SK-N-SH (cell line): ENCODE measurements around the gene FAF2. TPM values are rescaled to one million over a fixed set of nuclear protein-coding genes. Genes with fewer than 3 reads are reported as not detected.

Experiments used
- CTCF ChIA-PET: fragments of 300-600, 350-600 bp; formaldehyde crosslinking; extraction: SDS; loops from one replicate; lab custom pipeline; 2021; lab: Yijun Ruan, JAX
- POLR2A ChIA-PET: fragments of 350-600 bp; sonication (Branson Sonifier 250); formaldehyde crosslinking; extraction: SDS; loops from one replicate; lab custom pipeline; 2020; ENCODE audit warnings: antibody characterized with exemption, inconsistent platforms; lab: Yijun Ruan, JAX
- DNase-seq: peaks from one replicate; pipeline ENCODE4 v3.0.0; 2012
- H2AFZ ChIP-seq: fragments of 200-600 bp; sonication (generic); 2 replicates; pipeline ENCODE4 v1.8.1; 2016; ENCODE audit warnings: antibody characterized with exemption, mild to moderate bottlenecking, low read depth
- H3F3A ChIP-seq: fragments of 200-600 bp; sonication (generic); replicated peaks from 2 replicates; pipeline ENCODE3; 2016; ENCODE audit warnings: antibody characterized with exemption, mild to moderate bottlenecking; ENCODE audit not compliant: insufficient read depth
- H3K27ac ChIP-seq, 2 experiments: fragments of 200-500 bp in 1 of 2; fragments of 200-600 bp in 1 of 2; sonication (Bioruptor generic) in 1 of 2; sonication (generic), shearing (Covaris generic) in 1 of 2; 2 replicates each; pipeline versions ENCODE4 v1.5.1 to v1.6.1; 2014 to 2016; ENCODE audit warnings: low read depth in 2 of 2, inconsistent platforms in 1 of 2, low read length in 1 of 2, mild to moderate bottlenecking in 1 of 2, mixed read lengths in 1 of 2
- H3K27me3 ChIP-seq: fragments of 200-600 bp; sonication (generic), shearing (Covaris generic); 2 replicates; pipeline ENCODE4 v1.6.1; 2016; ENCODE audit warnings: mixed run types; ENCODE audit not compliant: insufficient read depth
- H3K36me3 ChIP-seq, 2 experiments: fragments of 200-500 bp in 1 of 2; fragments of 200-600 bp in 1 of 2; sonication (Bioruptor generic) in 1 of 2; sonication (generic) in 1 of 2; replicated peaks in 1 of 2; 2 replicates each; pipeline versions ENCODE3 to v1.5.1; 2014 to 2016; ENCODE audit warnings: low read length in 1 of 2, mild to moderate bottlenecking in 1 of 2; ENCODE audit not compliant: insufficient read depth in 2 of 2, control insufficient read depth in 1 of 2
- H3K4me1 ChIP-seq, 2 experiments: fragments of 200-500 bp in 1 of 2; fragments of 200-600 bp in 1 of 2; sonication (Bioruptor generic) in 1 of 2; sonication (generic), shearing (Covaris generic) in 1 of 2; 2 replicates each; pipeline versions ENCODE4 v1.5.1 to v1.6.1; 2014 to 2016; ENCODE audit warnings: low read depth in 1 of 2, low read length in 1 of 2, mixed run types in 1 of 2; ENCODE audit not compliant: insufficient read depth in 2 of 2, control insufficient read depth in 1 of 2
- H3K4me2 ChIP-seq: fragments of 200-600 bp; sonication (generic), shearing (Covaris generic); 2 replicates; pipeline ENCODE4 v1.6.1; 2017; ENCODE audit warnings: mixed run types
- H3K4me3 ChIP-seq, 2 experiments: fragments of 200-500 bp in 1 of 2; fragments of 200-600 bp in 1 of 2; sonication (Bioruptor generic) in 1 of 2; sonication (generic), shearing (Covaris generic) in 1 of 2; 2 replicates each; pipeline versions ENCODE4 v1.5.1 to v1.8.1; 2014 to 2016; ENCODE audit warnings: low read depth in 2 of 2, inconsistent platforms in 1 of 2, low read length in 1 of 2, mild to moderate bottlenecking in 1 of 2, mixed read lengths in 1 of 2, moderate library complexity in 1 of 2
- H3K79me2 ChIP-seq: fragments of 200-600 bp; sonication (generic); 2 replicates; pipeline ENCODE4 v1.8.1; 2017; ENCODE audit warnings: mild to moderate bottlenecking; ENCODE audit not compliant: insufficient read depth
- H3K9ac ChIP-seq: fragments of 200-600 bp; sonication (generic); 2 replicates; pipeline ENCODE4 v1.6.1; 2017; ENCODE audit warnings: mixed run types
- H3K9me2 ChIP-seq: fragments of 200-600 bp; sonication (generic); 2 replicates; pipeline ENCODE4 v1.6.1; 2017; ENCODE audit warnings: mixed run types
- H3K9me3 ChIP-seq: fragments of 200-600 bp; sonication (generic); 2 replicates; pipeline ENCODE4 v1.6.1; 2017; ENCODE audit warnings: mixed run types, mild to moderate bottlenecking, moderate library complexity
- H4K20me1 ChIP-seq: fragments of 200-600 bp; sonication (generic); 2 replicates; pipeline ENCODE4 v1.6.1; 2017; ENCODE audit warnings: mild to moderate bottlenecking, mixed run types; ENCODE audit not compliant: insufficient read depth
- CHD2 ChIP-seq: fragments of 150-350 bp; IDR thresholded peaks from 2 replicates; pipeline ENCODE4 v1.6.1; 2018; ENCODE audit warnings: low read length; ENCODE audit not compliant: partially characterized antibody
- EP300 ChIP-seq, 2 experiments: IDR thresholded peaks; 2 replicates each; pipeline versions ENCODE4 v1.4.0 to v1.6.1; 2012; ENCODE audit warnings: borderline replicate concordance in 1 of 2, low read depth in 1 of 2, low read length in 1 of 2
- EZH2phosphoT487 ChIP-seq: fragments of 200-600 bp; sonication (generic); IDR thresholded peaks from 2 replicates; pipeline ENCODE4 v1.6.1; 2017; ENCODE audit warnings: low read depth, mixed run types, mild to moderate bottlenecking, antibody characterized with exemption, moderate library complexity, borderline replicate concordance
- FOXM1 ChIP-seq: IDR thresholded peaks from 2 replicates; pipeline ENCODE4 v1.4.0; 2012; ENCODE audit warnings: low read depth, mild to moderate bottlenecking
- GATA2 ChIP-seq: sonication (generic); formaldehyde crosslinking; IDR thresholded peaks from 2 replicates; pipeline ENCODE4 v1.5.0; 2020; ENCODE audit warnings: mild to moderate bottlenecking, missing genetic modification reagents
- IRF3 ChIP-seq: fragments of 150-350 bp; IDR thresholded peaks from 2 replicates; pipeline ENCODE4 v1.6.1; 2016; ENCODE audit warnings: mild to moderate bottlenecking, low read depth, low read length
- JUND ChIP-seq: IDR thresholded peaks from 2 replicates; pipeline ENCODE4 v1.4.0; 2012
- MEF2A ChIP-seq: IDR thresholded peaks from 2 replicates; pipeline ENCODE4 v1.4.0; 2012; ENCODE audit warnings: low read depth, borderline replicate concordance
- MXI1 ChIP-seq: IDR thresholded peaks from 2 replicates; pipeline ENCODE4 v1.6.1; 2012; ENCODE audit warnings: mild to moderate bottlenecking, low read depth, low read length, improper control_type of control experiment
- NRF1 ChIP-seq: IDR thresholded peaks from 2 replicates; pipeline ENCODE4 v1.6.1; 2012; ENCODE audit warnings: low read depth, mild to moderate bottlenecking, low read length
- RXRA ChIP-seq: IDR thresholded peaks from 2 replicates; pipeline ENCODE4 v1.4.0; 2012; ENCODE audit warnings: low read depth, mild to moderate bottlenecking, borderline replicate concordance
- TEAD4 ChIP-seq: IDR thresholded peaks from 2 replicates; pipeline ENCODE4 v1.4.0; 2012; ENCODE audit warnings: mild to moderate bottlenecking, borderline replicate concordance; ENCODE audit not compliant: insufficient read depth
- USF2 ChIP-seq: fragments of 150-350 bp; IDR thresholded peaks from 2 replicates; pipeline ENCODE4 v1.6.1; 2017; ENCODE audit warnings: antibody characterized with exemption, low read length, low read depth, borderline replicate concordance
- YY1 ChIP-seq: IDR thresholded peaks from 2 replicates; pipeline ENCODE4 v1.4.0; 2012; ENCODE audit warnings: low read depth, mild to moderate bottlenecking
- WGBS: methylation state at CpG from one replicate; pipeline ENCODE4 v1.1.6; 2017; ENCODE audit warnings: low lambda C conversion rate; 5-methylcytosine and 5-hydroxymethylcytosine counted together
- polyA plus RNA-seq, 3 experiments: library from polyadenylated mRNA; depleted of rRNA; stranded (reverse); fragments of >200 nt; gene quantifications; 2 replicates each; pipeline ENCODE4 v1.2.3, GENCODE V29; 2012
- TF ChIP-seq, protein P1 (sequence below): IDR thresholded peaks from 2 replicates; pipeline ENCODE4 v1.6.1; 2012; ENCODE audit warnings: mild to moderate bottlenecking, low read depth, low read length, moderate library complexity
- TF ChIP-seq, protein P2 (sequence below): IDR thresholded peaks from 2 replicates; pipeline ENCODE4 v1.4.0; 2012; ENCODE audit warnings: low read depth

FAF2 gene
- polyA plus RNA-seq, 1 of the 3 experiments (the other 2 are of a cell fraction), result 25.5 TPM

DNA sequence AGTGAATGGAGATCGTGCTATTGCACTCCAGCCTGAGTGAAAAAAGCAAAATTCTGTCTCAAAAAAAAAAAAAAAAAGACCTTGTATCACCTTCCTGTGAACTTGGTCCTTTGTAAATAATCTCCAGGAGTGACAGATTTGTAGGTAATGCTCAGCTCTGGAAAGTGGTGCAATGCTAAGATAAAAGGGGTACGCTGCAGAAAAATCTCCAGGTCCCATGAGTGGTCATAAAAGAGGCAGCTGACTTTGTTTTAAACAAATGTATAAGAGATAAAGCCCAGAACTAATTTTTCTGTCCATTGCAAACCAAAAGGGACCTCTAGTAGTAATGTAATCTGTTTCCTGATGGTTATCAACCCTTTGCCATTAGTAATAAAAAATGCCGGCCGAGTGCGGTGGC lies 55.3 kb downstream of the FAF2 start (continued):
- no peak for TF ChIP-seq IRF3
- no peak for TF ChIP-seq TEAD4
- no peak for TF ChIP-seq RXRA
- TF ChIP-seq MEF2A, result no peak

DNA sequence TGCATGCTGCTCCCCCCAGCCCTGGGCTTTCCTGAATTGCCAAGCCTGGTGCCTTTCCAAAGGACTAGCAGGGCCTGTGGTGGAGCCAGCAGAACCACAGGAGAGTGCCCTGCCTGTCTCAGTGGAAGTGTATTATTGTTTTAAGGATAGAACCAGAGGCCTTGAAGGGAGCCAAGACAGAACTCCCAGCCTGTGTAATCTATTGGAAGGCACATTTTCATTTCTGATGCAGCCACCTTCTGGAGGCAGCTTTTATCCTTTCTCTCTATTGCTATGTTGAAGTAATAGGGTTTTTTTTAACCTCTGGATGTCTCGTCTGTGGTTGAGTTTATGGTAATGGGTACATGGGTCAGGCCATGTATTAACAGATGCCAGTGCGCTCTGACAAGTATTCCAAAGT lies 59.7 kb downstream of the FAF2 start:
- TF ChIP-seq EP300 (IDR thresholded peaks at IDR 0.05; ENCODE audit: borderline replicate concordance in 1 of 2, low read depth in 1 of 2, low read length in 1 of 2) (no peak), GATA2 (CRISPR knock-in tag) (no peak), JUND (no peak), TEAD4 (no peak), FOXM1 (no peak), NRF1 (no peak), USF2 (no peak), CHD2 (no peak), EZH2phosphoT487 (no peak), YY1 (no peak), MXI1 (no peak), RXRA (no peak)
- TF ChIP-seq, protein P1, sequence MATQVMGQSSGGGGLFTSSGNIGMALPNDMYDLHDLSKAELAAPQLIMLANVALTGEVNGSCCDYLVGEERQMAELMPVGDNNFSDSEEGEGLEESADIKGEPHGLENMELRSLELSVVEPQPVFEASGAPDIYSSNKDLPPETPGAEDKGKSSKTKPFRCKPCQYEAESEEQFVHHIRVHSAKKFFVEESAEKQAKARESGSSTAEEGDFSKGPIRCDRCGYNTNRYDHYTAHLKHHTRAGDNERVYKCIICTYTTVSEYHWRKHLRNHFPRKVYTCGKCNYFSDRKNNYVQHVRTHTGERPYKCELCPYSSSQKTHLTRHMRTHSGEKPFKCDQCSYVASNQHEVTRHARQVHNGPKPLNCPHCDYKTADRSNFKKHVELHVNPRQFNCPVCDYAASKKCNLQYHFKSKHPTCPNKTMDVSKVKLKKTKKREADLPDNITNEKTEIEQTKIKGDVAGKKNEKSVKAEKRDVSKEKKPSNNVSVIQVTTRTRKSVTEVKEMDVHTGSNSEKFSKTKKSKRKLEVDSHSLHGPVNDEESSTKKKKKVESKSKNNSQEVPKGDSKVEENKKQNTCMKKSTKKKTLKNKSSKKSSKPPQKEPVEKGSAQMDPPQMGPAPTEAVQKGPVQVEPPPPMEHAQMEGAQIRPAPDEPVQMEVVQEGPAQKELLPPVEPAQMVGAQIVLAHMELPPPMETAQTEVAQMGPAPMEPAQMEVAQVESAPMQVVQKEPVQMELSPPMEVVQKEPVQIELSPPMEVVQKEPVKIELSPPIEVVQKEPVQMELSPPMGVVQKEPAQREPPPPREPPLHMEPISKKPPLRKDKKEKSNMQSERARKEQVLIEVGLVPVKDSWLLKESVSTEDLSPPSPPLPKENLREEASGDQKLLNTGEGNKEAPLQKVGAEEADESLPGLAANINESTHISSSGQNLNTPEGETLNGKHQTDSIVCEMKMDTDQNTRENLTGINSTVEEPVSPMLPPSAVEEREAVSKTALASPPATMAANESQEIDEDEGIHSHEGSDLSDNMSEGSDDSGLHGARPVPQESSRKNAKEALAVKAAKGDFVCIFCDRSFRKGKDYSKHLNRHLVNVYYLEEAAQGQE, result no peak
- TF ChIP-seq, protein P2, sequence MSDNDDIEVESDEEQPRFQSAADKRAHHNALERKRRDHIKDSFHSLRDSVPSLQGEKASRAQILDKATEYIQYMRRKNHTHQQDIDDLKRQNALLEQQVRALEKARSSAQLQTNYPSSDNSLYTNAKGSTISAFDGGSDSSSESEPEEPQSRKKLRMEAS, result no peak

More for the DNA sequence above, 59.7 kb downstream of the FAF2 start:
- Histone ChIP-seq H3F3A (peaks cover 6% of the 10 kb centered on the region), H3K9ac (no peak overlapping the region), H3K9me3 (no peaks in the 10 kb centered on the region), H3K27ac (no peak overlapping the region), H3K79me2 (no peaks in the 10 kb centered on the region), H3K36me3 (peaks cover 36 to 40% of the 10 kb centered on the region in 2 experiments), H3K4me2 (no peak overlapping the region), H3K4me1 (no peaks in the 10 kb centered on the region), H3K4me3 (no peak overlapping the region), H3K9me2 (no peaks in the 10 kb centered on the region), H3K27me3 (no peaks in the 10 kb centered on the region), H2AFZ (no peak overlapping the region), H4K20me1 (no peaks in the 10 kb centered on the region)
- ChIA-PET CTCF (interaction anchor here (1.0 kb wide), 1 partner anchor 60 kb away, joined by 3 read pairs; no protein-coding TSS in a partner anchor), POLR2A (no interaction called here)
- no peak for DNase-seq
- 89% methylated on average over 2 of the region's 2 CpGs for WGBS
